ENCODE results near the gene STX7.

DNA sequence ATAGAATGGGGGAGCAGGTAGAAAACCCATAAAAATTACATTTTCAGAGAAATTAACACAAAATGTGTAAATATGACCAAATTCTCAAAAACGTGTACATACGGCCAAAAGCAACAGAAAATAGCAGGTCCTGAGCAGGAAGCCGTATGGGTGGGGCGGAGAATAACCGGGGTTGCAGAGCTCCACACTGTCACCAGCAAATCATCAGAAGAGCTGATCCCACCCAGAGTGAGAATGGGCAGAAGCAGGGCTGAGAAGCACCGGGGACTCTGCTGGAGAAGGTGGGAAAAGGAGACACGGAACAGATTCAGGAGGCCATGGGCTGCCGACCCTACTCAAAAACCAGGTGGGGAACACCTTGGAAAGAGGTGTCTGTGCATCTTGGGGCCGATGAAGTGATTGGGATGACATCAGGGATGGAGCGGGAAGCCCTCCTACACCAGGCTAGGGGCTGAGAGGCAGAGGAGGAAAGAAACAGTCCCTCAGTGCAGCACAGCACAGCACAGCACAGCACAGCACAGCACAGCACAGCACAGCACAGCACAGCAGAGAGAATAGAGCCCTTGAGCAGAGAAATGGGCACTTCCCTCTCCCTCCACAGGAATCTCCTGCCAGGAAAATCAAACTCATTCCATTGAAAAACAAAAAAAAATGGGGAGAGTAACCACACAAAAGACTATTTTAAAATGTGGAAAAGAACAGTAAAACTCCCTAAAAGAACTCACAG lies 22.3 kb downstream of the STX7 start:
- TF ChIP-seq, protein P1, sequence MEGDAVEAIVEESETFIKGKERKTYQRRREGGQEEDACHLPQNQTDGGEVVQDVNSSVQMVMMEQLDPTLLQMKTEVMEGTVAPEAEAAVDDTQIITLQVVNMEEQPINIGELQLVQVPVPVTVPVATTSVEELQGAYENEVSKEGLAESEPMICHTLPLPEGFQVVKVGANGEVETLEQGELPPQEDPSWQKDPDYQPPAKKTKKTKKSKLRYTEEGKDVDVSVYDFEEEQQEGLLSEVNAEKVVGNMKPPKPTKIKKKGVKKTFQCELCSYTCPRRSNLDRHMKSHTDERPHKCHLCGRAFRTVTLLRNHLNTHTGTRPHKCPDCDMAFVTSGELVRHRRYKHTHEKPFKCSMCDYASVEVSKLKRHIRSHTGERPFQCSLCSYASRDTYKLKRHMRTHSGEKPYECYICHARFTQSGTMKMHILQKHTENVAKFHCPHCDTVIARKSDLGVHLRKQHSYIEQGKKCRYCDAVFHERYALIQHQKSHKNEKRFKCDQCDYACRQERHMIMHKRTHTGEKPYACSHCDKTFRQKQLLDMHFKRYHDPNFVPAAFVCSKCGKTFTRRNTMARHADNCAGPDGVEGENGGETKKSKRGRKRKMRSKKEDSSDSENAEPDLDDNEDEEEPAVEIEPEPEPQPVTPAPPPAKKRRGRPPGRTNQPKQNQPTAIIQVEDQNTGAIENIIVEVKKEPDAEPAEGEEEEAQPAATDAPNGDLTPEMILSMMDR (tag by site-specific recombination; IDR thresholded peaks at IDR 0.05): no peak
- TF ChIP-seq, protein P2, sequence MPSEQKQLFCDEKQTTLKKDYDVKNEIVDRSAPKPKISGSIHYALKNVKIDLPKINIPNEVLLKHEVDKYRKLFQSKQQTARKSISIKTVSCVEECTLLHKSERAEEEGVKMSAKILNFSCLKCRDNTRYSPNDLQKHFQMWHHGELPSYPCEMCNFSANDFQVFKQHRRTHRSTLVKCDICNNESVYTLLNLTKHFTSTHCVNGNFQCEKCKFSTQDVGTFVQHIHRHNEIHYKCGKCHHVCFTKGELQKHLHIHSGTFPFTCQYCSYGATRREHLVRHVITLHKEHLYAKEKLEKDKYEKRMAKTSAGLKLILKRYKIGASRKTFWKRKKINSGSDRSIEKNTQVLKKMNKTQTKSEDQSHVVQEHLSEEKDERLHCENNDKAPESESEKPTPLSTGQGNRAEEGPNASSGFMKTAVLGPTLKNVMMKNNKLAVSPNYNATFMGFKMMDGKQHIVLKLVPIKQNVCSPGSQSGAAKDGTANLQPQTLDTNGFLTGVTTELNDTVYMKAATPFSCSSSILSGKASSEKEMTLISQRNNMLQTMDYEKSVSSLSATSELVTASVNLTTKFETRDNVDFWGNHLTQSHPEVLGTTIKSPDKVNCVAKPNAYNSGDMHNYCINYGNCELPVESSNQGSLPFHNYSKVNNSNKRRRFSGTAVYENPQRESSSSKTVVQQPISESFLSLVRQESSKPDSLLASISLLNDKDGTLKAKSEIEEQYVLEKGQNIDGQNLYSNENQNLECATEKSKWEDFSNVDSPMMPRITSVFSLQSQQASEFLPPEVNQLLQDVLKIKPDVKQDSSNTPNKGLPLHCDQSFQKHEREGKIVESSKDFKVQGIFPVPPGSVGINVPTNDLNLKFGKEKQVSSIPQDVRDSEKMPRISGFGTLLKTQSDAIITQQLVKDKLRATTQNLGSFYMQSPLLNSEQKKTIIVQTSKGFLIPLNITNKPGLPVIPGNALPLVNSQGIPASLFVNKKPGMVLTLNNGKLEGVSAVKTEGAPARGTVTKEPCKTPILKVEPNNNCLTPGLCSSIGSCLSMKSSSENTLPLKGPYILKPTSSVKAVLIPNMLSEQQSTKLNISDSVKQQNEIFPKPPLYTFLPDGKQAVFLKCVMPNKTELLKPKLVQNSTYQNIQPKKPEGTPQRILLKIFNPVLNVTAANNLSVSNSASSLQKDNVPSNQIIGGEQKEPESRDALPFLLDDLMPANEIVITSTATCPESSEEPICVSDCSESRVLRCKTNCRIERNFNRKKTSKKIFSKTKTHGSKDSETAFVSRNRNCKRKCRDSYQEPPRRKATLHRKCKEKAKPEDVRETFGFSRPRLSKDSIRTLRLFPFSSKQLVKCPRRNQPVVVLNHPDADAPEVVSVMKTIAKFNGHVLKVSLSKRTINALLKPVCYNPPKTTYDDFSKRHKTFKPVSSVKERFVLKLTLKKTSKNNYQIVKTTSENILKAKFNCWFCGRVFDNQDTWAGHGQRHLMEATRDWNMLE (tag by site-specific recombination; conservative IDR thresholded peaks at IDR 0.05; ENCODE audit: low read depth): no peak
- no peak for TF ChIP-seq ZNF121 (tag by site-specific recombination; IDR thresholded peaks at IDR 0.05)
- TF ChIP-seq, protein P3, sequence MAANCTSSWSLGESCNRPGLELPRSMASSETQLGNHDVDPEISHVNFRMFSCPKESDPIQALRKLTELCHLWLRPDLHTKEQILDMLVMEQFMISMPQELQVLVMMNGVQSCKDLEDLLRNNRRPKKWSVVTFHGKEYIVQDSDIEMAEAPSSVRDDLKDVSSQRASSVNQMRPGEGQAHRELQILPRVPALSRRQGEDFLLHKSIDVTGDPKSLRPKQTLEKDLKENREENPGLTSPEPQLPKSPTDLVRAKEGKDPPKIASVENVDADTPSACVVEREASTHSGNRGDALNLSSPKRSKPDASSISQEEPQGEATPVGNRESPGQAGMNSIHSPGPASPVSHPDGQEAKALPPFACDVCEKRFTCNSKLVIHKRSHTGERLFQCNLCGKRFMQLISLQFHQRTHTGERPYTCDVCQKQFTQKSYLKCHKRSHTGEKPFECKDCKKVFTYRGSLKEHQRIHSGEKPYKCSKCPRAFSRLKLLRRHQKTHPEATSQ (tag by site-specific recombination; IDR thresholded peaks at IDR 0.05): no peak
